HG02642 (cell line): ENCODE data around the gene ZDHHC7.

ENCODE experiments used
- ATAC-seq: cut with Tn5 transposase; IDR thresholded peaks from one replicate; pipeline ENCODE4 v1.9.1; 2021; ENCODE audit warnings: mild to moderate bottlenecking; ENCODE audit not compliant: unreplicated experiment, poor library complexity

ZDHHC7 gene

GRCh38 chr16:84926462-84926861 is 84.9 kb downstream of the ZDHHC7 start:
- ATAC-seq = no peak

- no peak for ATAC-seq
Measured at GRCh38 chr16:84925773-84926372, 85.5 kb downstream of the ZDHHC7 start.

- ATAC-seq = no peak
Measured at GRCh38 chr16:84925092-84925772, 86.1 kb downstream of the ZDHHC7 start.

- no peak for ATAC-seq
Measured at GRCh38 chr16:84924331-84925091, 86.8 kb downstream of the ZDHHC7 start.
